Tibial nerve (tissue), 4 donors: Measurements from ENCODE around the gene POU3F2.

ENCODE experiments used
- EP300 ChIP-seq, 2 donors: sonication (generic); formaldehyde crosslinking; IDR thresholded peaks; one replicate each; pipeline ENCODE4 v1.6.1; 2017; ENCODE audit warnings: antibody characterized with exemption in 2 of 2, mild to moderate bottlenecking in 1 of 2
- POLR2A ChIP-seq, 2 donors: fragments of 450-650 bp; IDR thresholded peaks; one replicate each; pipeline ENCODE4 v1.6.1; 2017; ENCODE audit warnings: antibody characterized with exemption in 2 of 2, mild to moderate bottlenecking in 2 of 2, moderate library complexity in 2 of 2
- TF ChIP-seq, protein P1 (sequence below), 5 experiments: fragments of 200-600 bp in 3 of 5; fragments of 450-650 bp in 2 of 5; sonication (generic) in 3 of 5; IDR thresholded peaks; one replicate each; pipeline ENCODE4 v1.5.1; 2016 to 2019; ENCODE audit warnings: antibody characterized with exemption in 5 of 5, mild to moderate bottlenecking in 3 of 5, moderate library complexity in 2 of 5

DNA sequence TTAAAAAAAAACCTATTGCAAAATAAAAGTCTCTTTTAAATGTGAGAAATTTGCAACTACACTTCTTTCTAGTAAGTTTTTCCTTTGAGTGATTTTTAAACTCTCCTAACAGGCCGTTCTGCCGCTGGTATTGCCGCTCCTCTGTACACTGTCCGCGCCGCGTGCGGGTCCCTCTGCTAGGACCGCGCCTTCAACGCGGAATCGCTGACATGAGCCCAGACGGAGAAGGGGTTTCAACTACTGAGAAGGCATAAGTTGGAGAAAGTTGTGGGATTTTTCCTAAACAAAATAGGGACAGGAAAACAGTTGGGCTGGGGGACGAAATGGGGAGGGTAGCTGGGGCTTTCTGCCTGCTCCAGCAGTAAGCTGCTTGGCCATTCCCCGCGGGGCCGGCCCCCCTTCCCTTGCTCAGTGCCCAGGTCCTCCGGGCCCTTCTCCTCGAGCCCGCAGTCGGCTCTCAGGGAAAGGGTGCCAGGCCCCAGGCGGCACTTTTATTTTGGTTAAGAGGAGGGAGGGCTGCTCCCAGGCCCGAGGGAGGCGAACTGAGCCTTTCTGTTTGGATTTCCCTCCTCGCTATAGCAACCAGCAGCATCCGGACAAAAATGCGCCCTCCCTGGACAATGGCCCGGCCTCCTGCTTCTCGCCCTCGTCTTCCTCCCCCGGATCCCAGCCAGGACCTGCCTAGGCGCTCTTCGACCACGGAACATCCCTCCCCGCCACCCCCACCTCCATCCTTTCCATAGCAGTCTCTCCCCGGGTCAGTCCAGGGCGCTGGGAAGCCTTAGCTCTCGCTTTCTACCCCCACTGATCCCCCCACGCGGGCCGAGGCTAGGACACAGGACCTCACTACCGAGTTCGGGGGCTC lies 6.8 kb upstream of the POU3F2 start:
- TF ChIP-seq, protein P1, sequence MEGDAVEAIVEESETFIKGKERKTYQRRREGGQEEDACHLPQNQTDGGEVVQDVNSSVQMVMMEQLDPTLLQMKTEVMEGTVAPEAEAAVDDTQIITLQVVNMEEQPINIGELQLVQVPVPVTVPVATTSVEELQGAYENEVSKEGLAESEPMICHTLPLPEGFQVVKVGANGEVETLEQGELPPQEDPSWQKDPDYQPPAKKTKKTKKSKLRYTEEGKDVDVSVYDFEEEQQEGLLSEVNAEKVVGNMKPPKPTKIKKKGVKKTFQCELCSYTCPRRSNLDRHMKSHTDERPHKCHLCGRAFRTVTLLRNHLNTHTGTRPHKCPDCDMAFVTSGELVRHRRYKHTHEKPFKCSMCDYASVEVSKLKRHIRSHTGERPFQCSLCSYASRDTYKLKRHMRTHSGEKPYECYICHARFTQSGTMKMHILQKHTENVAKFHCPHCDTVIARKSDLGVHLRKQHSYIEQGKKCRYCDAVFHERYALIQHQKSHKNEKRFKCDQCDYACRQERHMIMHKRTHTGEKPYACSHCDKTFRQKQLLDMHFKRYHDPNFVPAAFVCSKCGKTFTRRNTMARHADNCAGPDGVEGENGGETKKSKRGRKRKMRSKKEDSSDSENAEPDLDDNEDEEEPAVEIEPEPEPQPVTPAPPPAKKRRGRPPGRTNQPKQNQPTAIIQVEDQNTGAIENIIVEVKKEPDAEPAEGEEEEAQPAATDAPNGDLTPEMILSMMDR (IDR thresholded peaks at IDR 0.05) = no peak
- no peak for TF ChIP-seq POLR2A (IDR thresholded peaks at IDR 0.05)
- TF ChIP-seq EP300 (IDR thresholded peaks at IDR 0.05) = no peak
